ENCODE data around the gene CXorf38.

GRCh38 chrX:40622479-40623138 lies 24.8 kb downstream of the CXorf38 start:
- TF ChIP-seq CTCF (IDR thresholded peaks at IDR 0.05 in 4 of 5, conservative IDR thresholded peaks at IDR 0.05 in 1 of 5) = no peak
- no peak for TF ChIP-seq POLR2A (IDR thresholded peaks at IDR 0.05)
